ENCODE measurements around the gene DCX.
"Not testable (repeated sequence)": the region's sequence is repeated elsewhere in the genome, so short reads cannot be mapped to it uniquely, and the experiment has no call there.

The DCX gene

GRCh38 chrX:111348429-111348828 lies 63.6 kb downstream of the DCX start:
- intact Hi-C loops (cut with DNase I; ENCODE audit: low total_unique reads): no loop called here
- H3K9me3 ChIP-seq: no peaks in the 10 kb centered on the region
- no peak overlapping the region for H3K4me3 ChIP-seq
- peaks cover 0 to 15% (median 3%) of the 10 kb centered on the region in 4 donors for H3K4me1 ChIP-seq
- H3K27me3 ChIP-seq: no peaks in the 10 kb centered on the region
- no peak for TF ChIP-seq CTCF (IDR thresholded peaks at IDR 0.05)
- H3K27ac ChIP-seq: no peak overlapping the region
- H3K36me3 ChIP-seq: no peaks in the 10 kb centered on the region
- DNase-seq: no peak

GRCh38 chrX:111346150-111346549 lies 65.8 kb downstream of the DCX start:
- DNase-seq; H3K36me3 ChIP-seq; H3K27ac ChIP-seq; H3K9me3 ChIP-seq; H3K4me3 ChIP-seq; intact Hi-C loops (cut with DNase I; ENCODE audit: low total_unique reads); H3K4me1 ChIP-seq; H3K27me3 ChIP-seq: not testable (repeated sequence)

GRCh38 chrX:111340054-111340453 lies 71.9 kb downstream of the DCX start:
- Histone ChIP-seq H3K9me3 (no peaks in the 10 kb centered on the region), H3K36me3 (no peaks in the 10 kb centered on the region)

GRCh38 chrX:111339212-111339611 lies 72.8 kb downstream of the DCX start:
- Histone ChIP-seq H3K4me3 (no peak overlapping the region), H3K4me1 (no peaks in the 10 kb centered on the region), H3K27ac (no peak overlapping the region), H3K27me3 (no peaks in the 10 kb centered on the region), H3K9me3 (no peaks in the 10 kb centered on the region), H3K36me3 (no peaks in the 10 kb centered on the region)
- no peak for TF ChIP-seq CTCF (IDR thresholded peaks at IDR 0.05)
- no peak for DNase-seq
- intact Hi-C loops (cut with DNase I; ENCODE audit: low total_unique reads): no loop called here

More at GRCh38 chrX:111340054-111340453, 71.9 kb downstream of the DCX start:
- TF ChIP-seq CTCF (IDR thresholded peaks at IDR 0.05): no peak
- H3K27ac ChIP-seq: no peak overlapping the region
- no peak overlapping the region for H3K4me3 ChIP-seq
- H3K27me3 ChIP-seq: no peaks in the 10 kb centered on the region
- no peaks in the 10 kb centered on the region for H3K4me1 ChIP-seq
- DNase-seq: no peak
- intact Hi-C loops (cut with DNase I; ENCODE audit: low total_unique reads): no loop called here

- TF ChIP-seq CTCF (IDR thresholded peaks at IDR 0.05): no peak
- no peaks in the 10 kb centered on the region for H3K27me3 ChIP-seq
- no peak for DNase-seq
Observed at GRCh38 chrX:111338095-111338698, 73.8 kb downstream of the DCX start.

GRCh38 chrX:111337067-111337637 lies 74.8 kb downstream of the DCX start:
- intact Hi-C loops (cut with DNase I; ENCODE audit: low total_unique reads): no loop called here
- Histone ChIP-seq H3K4me3 (no peak overlapping the region), H3K27ac (no peak overlapping the region), H3K36me3 (no peaks in the 10 kb centered on the region), H3K27me3 (no peaks in the 10 kb centered on the region), H3K4me1 (no peaks in the 10 kb centered on the region), H3K9me3 (no peaks in the 10 kb centered on the region)
- no peak for DNase-seq
- TF ChIP-seq CTCF (IDR thresholded peaks at IDR 0.05): no peak

More at GRCh38 chrX:111338095-111338698, 73.8 kb downstream of the DCX start:
- no peaks in the 10 kb centered on the region for H3K4me1 ChIP-seq
- H3K9me3 ChIP-seq: no peaks in the 10 kb centered on the region
- no peaks in the 10 kb centered on the region for H3K36me3 ChIP-seq
- no peak overlapping the region for H3K27ac ChIP-seq
- H3K4me3 ChIP-seq: no peak overlapping the region
- intact Hi-C loops (cut with DNase I; ENCODE audit: low total_unique reads): no loop called here

Data from tibial artery (tissue), 4 donors.